Spleen (tissue), 7 donors: ENCODE data around the gene ABCG5.

ENCODE experiments used
- POLR2A ChIP-seq, 3 donors: fragments of 450-650 bp; IDR thresholded peaks; one replicate each; pipeline ENCODE4 v1.5.1; 2017; ENCODE audit warnings: antibody characterized with exemption in 3 of 3, mild to moderate bottlenecking in 1 of 3
- POLR2AphosphoS5 ChIP-seq, 3 donors: sonication (generic); formaldehyde crosslinking; IDR thresholded peaks; one replicate each; pipeline ENCODE4 v1.5.1; 2017; ENCODE audit warnings: antibody characterized with exemption in 3 of 3
- TF ChIP-seq, protein P1 (sequence below), 11 experiments: fragments of 200-600 bp in 7 of 11; fragments of 450-650 bp in 4 of 11; sonication (generic) in 4 of 11; IDR thresholded peaks in 8 of 11; conservative IDR thresholded peaks in 3 of 11; 1 replicate in 7 of 11; 2 replicates in 4 of 11; pipeline versions ENCODE4 v1.4.0 to v1.8.0; 2016 to 2021; ENCODE audit warnings: antibody characterized with exemption in 11 of 11, inconsistent platforms in 4 of 11, mild to moderate bottlenecking in 1 of 11
- donor health status: DM: no; HTN: no; CAD: no; lungs with moderate emphysema.
- donor health status: DM: no; HTN: no; CAD: no.
- donor health status: DM: no; HTN: no; CAD: no.

DNA sequence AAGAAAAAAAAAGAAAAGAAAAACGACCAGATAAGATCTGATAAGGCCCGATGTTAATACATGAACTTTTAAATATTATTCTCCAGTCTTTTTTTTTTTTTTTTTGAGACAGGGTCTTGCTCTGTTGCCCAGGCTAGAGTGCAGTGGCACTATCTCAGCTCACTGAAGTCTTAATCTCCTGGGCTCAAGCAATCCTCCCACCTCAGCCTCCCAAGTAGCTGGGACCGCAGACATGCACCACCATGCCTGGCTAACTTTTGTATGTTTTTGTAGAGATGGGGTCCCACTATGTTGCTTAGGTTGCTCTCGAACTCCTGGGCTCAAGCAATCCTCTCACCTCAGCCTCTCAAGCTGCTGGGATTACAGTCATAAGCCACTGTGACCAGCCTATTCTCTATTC lies 1.6 kb downstream of the ABCG5 start:
- TF ChIP-seq POLR2AphosphoS5 (IDR thresholded peaks at IDR 0.05): no peak
- TF ChIP-seq, protein P1, sequence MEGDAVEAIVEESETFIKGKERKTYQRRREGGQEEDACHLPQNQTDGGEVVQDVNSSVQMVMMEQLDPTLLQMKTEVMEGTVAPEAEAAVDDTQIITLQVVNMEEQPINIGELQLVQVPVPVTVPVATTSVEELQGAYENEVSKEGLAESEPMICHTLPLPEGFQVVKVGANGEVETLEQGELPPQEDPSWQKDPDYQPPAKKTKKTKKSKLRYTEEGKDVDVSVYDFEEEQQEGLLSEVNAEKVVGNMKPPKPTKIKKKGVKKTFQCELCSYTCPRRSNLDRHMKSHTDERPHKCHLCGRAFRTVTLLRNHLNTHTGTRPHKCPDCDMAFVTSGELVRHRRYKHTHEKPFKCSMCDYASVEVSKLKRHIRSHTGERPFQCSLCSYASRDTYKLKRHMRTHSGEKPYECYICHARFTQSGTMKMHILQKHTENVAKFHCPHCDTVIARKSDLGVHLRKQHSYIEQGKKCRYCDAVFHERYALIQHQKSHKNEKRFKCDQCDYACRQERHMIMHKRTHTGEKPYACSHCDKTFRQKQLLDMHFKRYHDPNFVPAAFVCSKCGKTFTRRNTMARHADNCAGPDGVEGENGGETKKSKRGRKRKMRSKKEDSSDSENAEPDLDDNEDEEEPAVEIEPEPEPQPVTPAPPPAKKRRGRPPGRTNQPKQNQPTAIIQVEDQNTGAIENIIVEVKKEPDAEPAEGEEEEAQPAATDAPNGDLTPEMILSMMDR (IDR thresholded peaks at IDR 0.05 in 8 of 11, conservative IDR thresholded peaks at IDR 0.05 in 3 of 11): no peak
- TF ChIP-seq POLR2A (IDR thresholded peaks at IDR 0.05): no peak
